ES-I3 (cell line): Measurements from ENCODE around the gene AKNA.

Experiments
- H3K36me3 ChIP-seq: 2 replicates; pipeline ENCODE4 v1.6.1; 2013; ENCODE audit warnings: mild to moderate bottlenecking, low read length, control low read depth, moderate library complexity; ENCODE audit not compliant: insufficient read depth
- H3K4me1 ChIP-seq: 2 replicates; pipeline ENCODE4 v1.6.1; 2013; ENCODE audit warnings: mild to moderate bottlenecking, control low read depth, low read length; ENCODE audit not compliant: insufficient read depth
- H3K9ac ChIP-seq: 2 replicates; pipeline ENCODE4 v1.6.1; 2013; ENCODE audit warnings: low read depth, mild to moderate bottlenecking, low read length, moderate library complexity
- H3K9me3 ChIP-seq: 2 replicates; pipeline ENCODE4 v1.6.1; 2013; ENCODE audit warnings: mild to moderate bottlenecking, low read length, moderate library complexity; ENCODE audit not compliant: control insufficient read depth, insufficient read depth

AKNA gene

DNA sequence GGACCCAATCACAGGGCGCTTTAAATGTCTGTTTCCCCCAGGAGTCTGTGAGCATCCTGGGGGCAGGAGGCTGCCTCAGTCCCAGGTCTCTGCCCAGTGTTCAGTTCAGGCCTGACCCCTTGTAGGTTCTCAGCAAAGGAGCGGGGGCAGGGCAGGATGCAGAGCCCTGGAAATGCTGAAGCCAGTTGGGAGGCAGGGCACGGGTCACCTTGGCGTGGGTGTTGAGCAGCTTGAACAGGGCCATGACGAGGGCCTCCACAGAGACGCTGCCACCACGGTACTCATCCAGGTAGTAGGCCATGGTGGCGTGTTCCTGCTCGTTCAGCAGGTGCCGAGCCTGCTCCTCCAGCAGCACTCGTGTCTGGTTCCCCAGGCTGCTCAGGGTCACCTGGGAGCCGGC lies 36.3 kb upstream of the AKNA start:
- Histone ChIP-seq H3K4me1 (no peaks in the 10 kb centered on the region), H3K9me3 (no peaks in the 10 kb centered on the region), H3K9ac (no peak overlapping the region), H3K36me3 (no peaks in the 10 kb centered on the region)

DNA sequence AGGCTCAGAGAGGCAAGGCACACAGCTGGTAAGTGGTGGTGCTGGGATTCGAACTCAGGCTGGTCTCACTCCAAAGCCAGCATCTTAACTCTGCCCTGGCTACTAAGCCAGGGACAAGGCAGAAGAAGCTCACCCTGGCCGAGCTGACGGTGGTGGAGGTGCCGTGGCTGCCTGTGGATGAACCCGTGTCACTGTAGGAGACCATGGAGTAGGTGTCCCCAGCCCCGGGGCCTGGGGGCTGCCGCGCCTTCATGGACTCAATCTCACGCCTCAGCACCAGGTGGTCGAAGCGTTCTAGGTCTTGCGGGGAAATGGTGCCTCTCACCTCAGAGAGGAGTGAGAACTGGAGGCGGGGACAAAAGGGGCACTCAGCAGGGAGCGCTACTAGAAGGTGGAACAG lies 35.4 kb upstream of the AKNA start:
- Histone ChIP-seq H3K9ac (no peak overlapping the region), H3K9me3 (no peaks in the 10 kb centered on the region), H3K36me3 (no peaks in the 10 kb centered on the region), H3K4me1 (no peaks in the 10 kb centered on the region)

DNA sequence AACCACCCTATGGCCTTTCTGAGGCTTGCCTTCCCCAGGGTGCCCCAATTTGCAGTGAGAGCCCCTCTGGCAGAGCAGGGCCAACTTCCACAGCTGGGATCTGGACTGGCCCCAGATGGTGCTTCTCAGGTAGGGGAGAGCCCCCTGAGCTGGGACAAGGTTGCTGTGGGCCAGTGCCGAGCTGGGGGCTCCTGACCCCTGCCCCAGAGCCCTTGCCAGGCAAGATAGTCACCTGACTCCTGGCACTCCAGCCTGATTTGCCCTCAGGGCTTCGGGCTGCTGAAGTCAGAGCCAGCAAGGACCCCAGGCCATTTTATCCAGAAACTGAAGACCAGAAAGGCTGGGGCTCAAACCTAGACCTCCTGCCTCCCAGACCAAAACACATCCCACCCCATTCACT lies 33.4 kb upstream of the AKNA start:
- Histone ChIP-seq H3K9ac (no peak overlapping the region), H3K36me3 (no peaks in the 10 kb centered on the region), H3K9me3 (no peaks in the 10 kb centered on the region), H3K4me1 (no peaks in the 10 kb centered on the region)

DNA sequence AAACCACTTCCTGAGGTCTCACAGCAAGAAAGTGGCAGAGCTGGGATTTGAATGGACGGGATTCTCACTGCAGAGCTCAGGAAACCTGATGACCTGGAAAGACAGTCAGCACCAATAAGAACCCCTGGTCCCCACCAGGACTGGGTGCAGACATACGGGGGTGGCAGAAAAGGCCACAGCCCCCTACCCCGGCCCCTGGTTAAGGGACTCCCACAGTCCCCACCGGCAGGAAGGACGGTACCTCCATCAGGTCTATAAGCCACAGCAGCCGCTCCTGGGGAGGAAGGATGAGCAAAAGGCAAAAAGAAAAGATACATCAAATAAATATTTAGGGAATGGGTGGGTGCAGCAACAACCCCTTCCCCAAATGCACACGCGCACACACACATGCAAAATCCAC lies 32.0 kb upstream of the AKNA start:
- no peaks in the 10 kb centered on the region for H3K9me3 ChIP-seq
- H3K4me1 ChIP-seq = no peaks in the 10 kb centered on the region

DNA sequence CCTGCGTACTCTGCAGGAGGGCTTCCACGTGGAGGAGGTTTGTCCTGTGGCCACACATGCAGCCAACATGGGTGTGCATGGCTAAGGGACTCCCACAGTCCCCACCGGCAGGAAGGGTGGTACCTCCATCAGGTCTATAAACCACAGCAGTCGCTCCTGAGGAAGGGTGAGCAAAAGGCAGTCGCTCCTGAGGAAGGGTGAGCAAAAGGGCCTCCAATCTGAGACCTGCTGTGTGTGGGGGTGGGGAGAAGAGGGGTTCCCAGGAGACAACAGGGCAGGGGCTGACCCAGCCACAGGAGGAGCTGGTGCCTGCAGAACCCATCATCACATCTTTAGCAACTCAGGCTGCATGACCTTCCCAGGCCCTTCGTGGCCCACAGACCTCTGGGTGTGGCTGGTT lies 30.3 kb upstream of the AKNA start:
- peaks cover 13% of the 10 kb centered on the region for H3K4me1 ChIP-seq
- no peaks in the 10 kb centered on the region for H3K9me3 ChIP-seq
- no peaks in the 10 kb centered on the region for H3K36me3 ChIP-seq
- no peak overlapping the region for H3K9ac ChIP-seq

More for the DNA sequence above, 32.0 kb upstream of the AKNA start:
- no peak overlapping the region for H3K9ac ChIP-seq
- no peaks in the 10 kb centered on the region for H3K36me3 ChIP-seq

DNA sequence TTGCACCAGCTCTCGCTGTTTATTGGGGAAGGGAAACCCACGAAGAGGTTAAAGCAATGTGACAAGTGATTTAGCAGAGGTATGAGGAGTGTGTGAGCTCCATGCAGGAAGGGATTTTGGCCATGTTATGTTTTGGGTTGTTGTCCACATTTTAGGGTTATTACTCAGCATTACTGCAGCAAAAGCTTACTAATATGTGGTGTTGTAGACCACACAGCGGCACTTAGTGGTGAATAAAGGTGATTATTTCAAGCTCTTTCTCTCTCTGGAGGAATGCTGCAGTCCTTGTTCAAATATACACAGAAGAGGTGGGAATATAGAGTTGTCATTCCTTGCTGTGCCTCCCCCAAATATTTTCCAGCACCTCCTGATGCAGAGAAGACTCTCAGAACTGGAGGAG lies 29.7 kb upstream of the AKNA start:
- H3K9me3 ChIP-seq = no peaks in the 10 kb centered on the region
- peaks cover 13% of the 10 kb centered on the region for H3K4me1 ChIP-seq
- H3K9ac ChIP-seq = no peak overlapping the region
- H3K36me3 ChIP-seq = no peaks in the 10 kb centered on the region

DNA sequence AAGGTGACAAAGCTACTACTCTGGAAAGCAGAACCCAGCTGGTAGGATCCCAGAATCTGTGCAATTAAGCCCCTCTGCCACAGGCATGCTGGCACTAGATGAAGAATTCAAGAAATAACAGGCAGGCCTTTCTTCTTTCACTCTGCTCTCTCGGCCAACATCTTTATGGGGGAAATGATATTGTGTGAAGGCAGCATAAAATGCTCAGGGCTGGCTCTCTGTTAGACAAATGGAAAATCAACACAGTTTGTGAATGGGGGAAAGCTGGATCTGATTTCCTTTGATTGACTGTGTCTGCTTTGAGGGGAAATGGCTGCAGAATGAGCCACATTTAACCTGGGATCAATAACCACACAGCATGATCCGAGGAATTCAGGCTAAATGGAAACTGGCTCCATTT lies 29.1 kb upstream of the AKNA start:
- H3K9me3 ChIP-seq = no peaks in the 10 kb centered on the region
- H3K9ac ChIP-seq = no peak overlapping the region
- H3K4me1 ChIP-seq = peaks cover 13% of the 10 kb centered on the region
- no peaks in the 10 kb centered on the region for H3K36me3 ChIP-seq

DNA sequence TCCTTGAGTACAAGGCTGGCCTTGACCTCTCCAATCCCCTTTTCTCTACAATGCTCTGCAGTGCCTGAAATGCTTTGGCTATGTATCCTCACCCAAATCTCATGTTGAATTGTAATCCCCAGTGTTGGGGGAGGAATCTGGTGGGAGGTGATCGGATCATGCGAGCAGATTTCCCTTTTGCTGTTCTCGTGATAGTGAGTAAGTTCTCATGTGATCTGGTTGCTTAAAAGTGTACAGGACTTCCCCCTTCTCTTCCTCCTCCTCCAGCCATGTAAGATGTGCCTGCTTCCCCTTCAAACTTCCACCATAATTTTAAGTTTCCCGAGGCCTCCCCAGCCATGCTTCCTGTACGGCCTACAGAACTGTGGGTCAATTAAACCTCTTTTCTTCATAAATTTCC lies 28.5 kb upstream of the AKNA start:
- no peaks in the 10 kb centered on the region for H3K9me3 ChIP-seq
- H3K9ac ChIP-seq = no peak overlapping the region
- H3K4me1 ChIP-seq = peaks cover 13% of the 10 kb centered on the region
- no peaks in the 10 kb centered on the region for H3K36me3 ChIP-seq

DNA sequence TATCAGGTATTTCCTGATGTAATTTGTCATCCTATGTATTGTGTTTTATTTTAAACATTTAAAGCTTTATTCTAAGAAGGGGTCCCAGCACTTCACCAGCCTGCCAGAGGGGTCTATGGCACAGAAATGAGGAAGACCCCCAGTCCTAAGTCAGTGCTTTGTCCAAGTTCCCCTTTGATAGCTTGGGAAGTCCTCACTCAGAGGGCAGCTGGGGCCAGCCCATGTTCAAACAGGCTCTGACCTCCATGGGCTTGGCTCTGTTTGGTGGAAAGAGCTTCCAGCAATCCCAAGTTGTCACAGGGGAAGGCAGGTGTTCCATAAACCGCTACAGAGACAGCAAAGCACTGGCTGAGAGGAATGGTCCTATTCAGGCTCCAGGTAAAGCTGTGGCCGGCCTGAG lies 26.6 kb upstream of the AKNA start:
- H3K4me1 ChIP-seq = peaks cover 19% of the 10 kb centered on the region
- no peaks in the 10 kb centered on the region for H3K36me3 ChIP-seq
- no peaks in the 10 kb centered on the region for H3K9me3 ChIP-seq
- H3K9ac ChIP-seq = no peak overlapping the region

DNA sequence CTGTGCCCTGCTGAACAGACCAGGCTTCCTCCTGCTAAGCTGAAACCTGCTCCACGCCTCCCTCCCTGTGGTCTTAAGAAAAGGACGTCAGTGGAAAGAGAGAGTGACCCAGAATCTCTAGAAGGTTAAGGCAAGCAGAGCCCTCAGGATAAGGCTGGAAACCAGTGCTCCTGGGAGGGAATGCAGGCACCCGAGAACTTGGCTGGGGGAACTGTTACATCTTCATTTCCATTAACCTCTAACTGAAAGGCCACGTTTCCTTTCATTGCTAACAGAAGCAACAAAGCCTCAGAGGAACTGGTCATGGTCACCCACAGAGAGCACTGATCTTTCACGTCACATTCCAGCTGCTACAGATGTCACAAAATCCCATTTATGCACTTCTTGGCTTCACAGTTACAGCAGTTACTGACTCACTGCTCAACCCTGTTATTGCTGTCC lies 26.1 kb upstream of the AKNA start:
- Histone ChIP-seq H3K36me3 (no peaks in the 10 kb centered on the region), H3K4me1 (peaks cover 24% of the 10 kb centered on the region), H3K9ac (no peak overlapping the region), H3K9me3 (no peaks in the 10 kb centered on the region)

DNA sequence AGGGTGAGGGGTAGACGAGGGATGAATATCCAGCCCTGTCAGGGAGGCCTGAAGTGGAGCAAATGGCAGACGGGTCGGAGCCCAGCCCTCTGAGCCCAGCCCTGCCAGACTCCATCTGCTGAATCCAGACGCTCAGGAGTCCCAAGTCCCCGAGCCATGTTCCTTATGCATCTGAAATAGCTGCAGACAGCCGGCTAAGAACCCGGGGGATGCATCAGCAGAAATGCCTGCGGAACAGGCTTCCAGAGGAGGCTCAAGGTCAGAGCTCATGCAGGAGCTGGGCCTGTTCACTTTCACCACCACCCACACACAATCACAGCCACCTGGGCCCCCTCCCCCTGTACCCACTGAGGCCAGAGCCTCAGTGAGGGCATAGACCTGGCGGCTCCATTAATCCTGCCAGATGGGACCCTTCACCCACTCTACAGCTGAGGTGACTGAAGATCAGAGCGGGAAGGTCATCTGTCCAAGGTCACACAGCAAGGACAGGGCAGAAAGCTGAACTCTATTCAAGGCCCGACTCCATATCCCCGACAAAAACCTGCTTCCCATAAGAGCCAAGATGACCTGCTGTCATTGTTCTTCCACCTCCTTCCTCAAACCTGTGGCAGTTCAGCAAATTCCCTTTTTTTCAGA lies 24.4 kb upstream of the AKNA start:
- Histone ChIP-seq H3K9me3 (no peaks in the 10 kb centered on the region), H3K36me3 (no peaks in the 10 kb centered on the region), H3K4me1 (peaks cover 28% of the 10 kb centered on the region), H3K9ac (no peak overlapping the region)

DNA sequence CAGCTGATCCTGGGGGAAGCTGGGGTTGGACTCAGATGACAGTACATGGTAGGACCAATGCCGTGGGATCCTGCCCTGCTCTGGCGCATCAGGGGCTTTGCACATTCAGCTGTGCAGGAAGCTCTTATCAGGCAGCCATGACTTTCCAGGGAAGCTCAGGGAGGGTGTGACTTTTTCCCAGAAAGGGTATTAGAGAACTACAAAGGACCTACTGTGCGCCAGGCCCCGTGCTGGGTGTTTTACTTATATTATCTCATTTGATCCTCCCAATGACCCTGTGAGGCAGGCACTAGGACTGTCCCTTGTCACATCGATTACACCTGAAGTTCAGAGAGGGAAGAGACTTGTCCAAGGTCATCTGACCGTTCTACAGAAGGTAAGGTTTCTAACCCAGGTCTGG lies 23.7 kb upstream of the AKNA start:
- peaks cover 28% of the 10 kb centered on the region for H3K4me1 ChIP-seq
- no peak overlapping the region for H3K9ac ChIP-seq

DNA sequence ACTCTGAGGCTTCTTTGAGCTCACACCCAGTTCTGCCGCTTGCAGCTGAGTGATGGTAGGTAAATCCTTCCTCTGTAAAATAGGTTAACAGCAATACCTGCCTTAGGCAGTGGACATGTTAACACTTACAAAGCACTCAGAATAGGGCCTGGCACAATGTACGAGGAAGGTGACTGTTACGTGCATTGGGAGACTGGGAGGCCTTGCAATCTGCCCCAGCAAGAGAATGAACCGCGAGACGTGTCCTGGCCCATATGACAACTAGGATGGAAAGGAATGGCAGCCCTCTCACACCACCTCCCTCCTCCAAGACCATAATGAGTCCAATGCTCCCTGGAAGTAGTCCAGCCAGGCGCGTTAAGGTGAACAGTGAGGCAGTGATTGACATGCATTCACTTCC lies 23.1 kb upstream of the AKNA start:
- no peak overlapping the region for H3K9ac ChIP-seq
- H3K4me1 ChIP-seq = peaks cover 28% of the 10 kb centered on the region
- no peaks in the 10 kb centered on the region for H3K36me3 ChIP-seq
- H3K9me3 ChIP-seq = no peaks in the 10 kb centered on the region

More for the DNA sequence above, 23.7 kb upstream of the AKNA start:
- Histone ChIP-seq H3K9me3 (no peaks in the 10 kb centered on the region), H3K36me3 (no peaks in the 10 kb centered on the region)

DNA sequence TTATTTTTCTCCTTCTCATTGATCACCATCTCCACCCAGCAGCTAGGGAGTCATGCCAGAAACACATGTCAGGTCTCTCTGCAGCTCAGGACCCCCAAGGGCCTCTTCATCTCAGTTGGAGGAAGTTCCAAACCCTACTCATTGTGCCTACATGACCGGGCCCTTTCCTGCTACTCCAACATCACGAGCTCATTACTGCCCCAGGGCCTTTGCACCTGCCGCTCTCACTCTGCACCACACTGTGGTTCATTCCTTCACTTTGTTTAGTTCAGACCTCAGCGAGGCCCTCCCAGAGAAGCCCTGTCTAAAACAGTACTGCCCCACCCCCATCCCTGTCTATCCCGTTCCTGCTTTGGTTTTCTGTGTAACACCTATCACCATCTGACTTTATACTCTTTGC lies 22.1 kb upstream of the AKNA start:
- Histone ChIP-seq H3K4me1 (peaks cover 28% of the 10 kb centered on the region), H3K9me3 (no peaks in the 10 kb centered on the region), H3K36me3 (no peaks in the 10 kb centered on the region), H3K9ac (no peak overlapping the region)

DNA sequence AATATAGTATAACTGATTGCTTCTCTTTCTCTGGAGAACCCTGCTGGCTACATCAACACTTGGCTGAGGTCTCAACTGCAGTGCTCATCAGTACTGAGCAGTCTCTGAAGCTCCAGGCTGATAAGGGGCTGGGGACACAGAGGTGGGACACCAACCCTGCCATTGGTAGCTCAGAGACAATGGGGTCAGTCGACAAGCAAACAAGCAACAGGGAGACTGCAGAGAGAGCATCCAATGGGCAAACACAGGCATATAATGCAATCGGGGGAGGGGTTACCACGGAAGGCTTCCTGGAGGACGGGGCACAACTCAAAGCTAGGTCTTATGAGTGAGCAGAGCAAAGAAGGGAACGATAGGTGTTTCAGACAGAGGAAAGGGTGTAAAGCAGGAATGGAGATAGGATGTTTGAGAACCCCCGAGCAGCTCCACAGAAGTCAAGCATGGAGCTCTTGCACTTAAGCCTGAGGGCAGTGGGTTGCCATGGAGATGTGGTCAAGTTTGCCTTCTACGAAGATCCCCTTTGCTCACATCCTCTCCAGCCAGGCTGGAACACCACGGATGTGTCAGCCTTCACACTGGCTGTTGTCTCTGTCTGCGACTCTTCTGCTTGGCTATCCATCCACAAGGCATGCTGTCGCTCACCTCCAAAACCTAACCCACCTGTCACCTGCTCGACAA lies 21.5 kb upstream of the AKNA start:
- Histone ChIP-seq H3K4me1 (peaks cover 26% of the 10 kb centered on the region), H3K9me3 (no peaks in the 10 kb centered on the region), H3K36me3 (no peaks in the 10 kb centered on the region), H3K9ac (no peak overlapping the region)
